ENCODE results near the gene ENPP7.

The ENPP7 gene, protein sequence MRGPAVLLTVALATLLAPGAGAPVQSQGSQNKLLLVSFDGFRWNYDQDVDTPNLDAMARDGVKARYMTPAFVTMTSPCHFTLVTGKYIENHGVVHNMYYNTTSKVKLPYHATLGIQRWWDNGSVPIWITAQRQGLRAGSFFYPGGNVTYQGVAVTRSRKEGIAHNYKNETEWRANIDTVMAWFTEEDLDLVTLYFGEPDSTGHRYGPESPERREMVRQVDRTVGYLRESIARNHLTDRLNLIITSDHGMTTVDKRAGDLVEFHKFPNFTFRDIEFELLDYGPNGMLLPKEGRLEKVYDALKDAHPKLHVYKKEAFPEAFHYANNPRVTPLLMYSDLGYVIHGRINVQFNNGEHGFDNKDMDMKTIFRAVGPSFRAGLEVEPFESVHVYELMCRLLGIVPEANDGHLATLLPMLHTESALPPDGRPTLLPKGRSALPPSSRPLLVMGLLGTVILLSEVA

DNA sequence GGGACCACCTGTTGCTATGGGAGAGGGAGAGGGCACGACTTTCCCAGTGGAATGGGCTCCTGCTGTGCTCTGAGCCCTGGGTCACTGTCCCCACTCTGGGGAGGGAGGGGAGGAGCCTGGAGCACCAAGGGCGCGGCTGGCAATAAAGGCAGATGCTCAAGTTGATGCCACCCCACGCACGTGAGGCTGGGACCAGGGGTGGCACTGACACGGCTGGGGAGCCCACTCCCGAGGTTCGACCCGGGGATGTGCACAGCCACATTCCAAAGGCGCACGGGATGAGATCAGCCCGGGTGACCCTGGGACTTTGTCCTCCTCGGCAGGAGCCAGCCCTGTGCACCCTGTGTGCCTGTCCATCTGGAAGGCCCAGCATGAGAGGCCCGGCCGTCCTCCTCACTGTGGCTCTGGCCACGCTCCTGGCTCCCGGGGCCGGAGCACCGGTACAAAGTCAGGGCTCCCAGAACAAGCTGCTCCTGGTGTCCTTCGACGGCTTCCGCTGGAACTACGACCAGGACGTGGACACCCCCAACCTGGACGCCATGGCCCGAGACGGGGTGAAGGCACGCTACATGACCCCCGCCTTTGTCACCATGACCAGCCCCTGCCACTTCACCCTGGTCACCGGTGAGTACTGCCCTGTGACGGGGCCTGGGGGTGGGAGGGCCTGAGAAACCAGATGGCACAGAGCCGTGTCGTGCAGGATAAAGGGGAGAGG is at the start of gene ENPP7:
ENPP7 (plus strand) TSS at position 175 of the 715 bp plus-strand sequence; CDS start at position 372, 197 bp downstream.
- DNase-seq (ENCODE audit: low read depth), result no peak

- no peak for DNase-seq (ENCODE audit: low read depth)
Observed at GRCh38 chr17:79681101-79681621, 49.6 kb upstream of the ENPP7 start.

GRCh38 chr17:79681628-79682261 is 49.0 kb upstream of the ENPP7 start:
- DNase-seq (ENCODE audit: low read depth), result no peak

DNA sequence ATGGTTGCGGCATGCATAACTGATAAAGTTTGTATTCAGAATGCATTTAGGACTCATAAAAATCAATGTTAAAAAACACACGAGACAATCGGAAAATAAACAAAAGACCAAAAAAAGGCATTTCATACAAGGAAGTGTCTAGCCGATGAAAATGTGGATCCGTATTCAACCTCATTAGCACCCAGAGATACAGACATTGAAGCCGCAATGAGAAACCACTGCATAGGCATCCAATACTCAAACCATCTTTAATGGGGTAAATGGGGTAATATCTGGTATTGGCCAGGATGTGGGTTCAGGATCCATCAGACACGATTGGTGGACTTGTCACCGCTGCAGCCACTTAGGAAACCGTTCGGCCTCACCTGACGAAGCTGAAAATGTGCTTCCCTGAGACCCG is 47.4 kb upstream of the ENPP7 start:
- DNase-seq (ENCODE audit: low read depth), result no peak

DNA sequence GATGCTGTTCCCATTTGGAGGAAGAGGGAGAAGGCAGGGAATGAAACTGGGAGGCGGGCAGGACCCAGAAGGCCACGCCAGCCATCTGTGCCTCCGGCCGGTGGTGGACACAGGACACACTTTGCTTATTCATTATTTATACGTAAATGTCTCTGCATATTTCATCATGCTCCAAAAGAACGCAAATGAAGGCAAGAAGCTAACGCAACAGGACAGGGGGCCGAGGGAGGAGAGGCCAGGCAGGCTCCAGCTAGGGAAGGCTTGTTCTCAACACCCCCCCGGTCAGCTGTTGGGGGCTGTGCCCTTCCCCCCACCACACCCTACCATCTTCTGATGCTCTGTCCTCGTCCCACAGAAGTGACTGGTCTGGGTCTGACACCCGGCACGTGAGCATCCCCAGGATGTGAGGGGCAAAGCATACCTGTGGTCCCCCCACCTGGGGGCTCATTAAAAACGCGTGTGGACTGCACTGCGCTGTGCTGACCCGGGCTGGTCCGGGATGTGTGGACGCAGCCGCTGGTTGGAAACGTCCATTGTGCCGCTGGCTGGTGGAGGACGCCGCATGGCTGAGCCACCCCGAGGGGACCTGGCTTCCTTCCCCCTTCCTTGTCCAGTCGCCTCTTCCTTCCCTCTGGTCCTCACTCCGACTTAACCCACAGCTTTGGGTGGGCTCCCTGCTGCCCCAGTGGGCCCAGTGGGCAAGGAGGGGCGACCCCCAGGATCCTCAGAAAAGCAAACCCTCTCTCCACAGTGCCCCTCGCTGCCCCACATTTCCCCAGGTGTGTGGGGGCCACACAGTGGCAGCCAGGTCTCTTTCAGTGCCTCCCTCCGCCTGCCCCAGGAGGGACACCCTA is 46.4 kb upstream of the ENPP7 start:
- no peak for DNase-seq (ENCODE audit: low read depth)

DNA sequence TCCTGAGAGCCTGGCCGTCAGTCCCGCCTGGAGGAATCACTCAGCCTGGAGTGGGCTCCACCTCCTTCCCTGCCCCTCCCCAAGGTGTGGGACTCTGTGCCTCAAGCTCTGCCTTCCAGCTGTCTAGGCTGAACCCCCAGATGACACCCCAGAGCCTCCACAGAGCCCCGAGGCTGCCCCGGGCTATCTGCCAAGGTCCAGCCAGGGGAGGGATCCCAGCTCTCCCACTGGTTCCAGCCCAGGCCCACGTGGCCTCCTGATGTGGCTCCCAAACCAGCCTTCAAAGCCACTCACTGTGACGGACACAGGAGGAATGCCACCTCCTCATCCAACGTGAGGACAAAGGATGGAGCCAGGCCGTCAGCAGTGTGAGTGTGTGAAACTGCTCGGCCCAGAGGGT is 45.6 kb upstream of the ENPP7 start:
- no peak for DNase-seq (ENCODE audit: low read depth)

GRCh38 chr17:79686476-79686875 is 44.3 kb upstream of the ENPP7 start:
- DNase-seq (ENCODE audit: low read depth), result no peak

- DNase-seq (ENCODE audit: low read depth), result no peak
Observed at GRCh38 chr17:79690466-79690865, 40.3 kb upstream of the ENPP7 start.

GRCh38 chr17:79690988-79691836 is 39.5 kb upstream of the ENPP7 start:
- no peak for DNase-seq (ENCODE audit: low read depth)

- no peak for DNase-seq (ENCODE audit: low read depth)
Observed at GRCh38 chr17:79691931-79692330, 38.8 kb upstream of the ENPP7 start.

DNA sequence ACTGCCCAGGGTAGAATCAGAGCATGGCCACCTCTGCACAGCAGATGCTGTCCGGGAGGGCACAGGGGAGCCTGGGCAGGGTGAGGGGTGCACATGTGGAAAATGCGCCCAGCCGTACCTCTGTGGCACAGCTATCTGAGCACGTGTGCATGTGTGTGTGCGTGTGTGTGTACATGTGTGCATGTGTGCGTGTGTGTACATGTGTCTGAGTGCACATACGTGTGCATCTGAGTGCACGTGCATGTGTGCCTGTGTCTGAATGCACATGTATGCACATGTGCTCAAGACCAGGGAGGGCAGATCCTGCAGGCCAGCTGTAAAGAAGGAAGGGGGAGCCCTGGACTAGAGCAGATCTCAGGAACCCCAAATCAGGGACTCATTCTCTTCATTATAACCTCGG is 37.3 kb upstream of the ENPP7 start:
- no peak for DNase-seq (ENCODE audit: low read depth)

DNA sequence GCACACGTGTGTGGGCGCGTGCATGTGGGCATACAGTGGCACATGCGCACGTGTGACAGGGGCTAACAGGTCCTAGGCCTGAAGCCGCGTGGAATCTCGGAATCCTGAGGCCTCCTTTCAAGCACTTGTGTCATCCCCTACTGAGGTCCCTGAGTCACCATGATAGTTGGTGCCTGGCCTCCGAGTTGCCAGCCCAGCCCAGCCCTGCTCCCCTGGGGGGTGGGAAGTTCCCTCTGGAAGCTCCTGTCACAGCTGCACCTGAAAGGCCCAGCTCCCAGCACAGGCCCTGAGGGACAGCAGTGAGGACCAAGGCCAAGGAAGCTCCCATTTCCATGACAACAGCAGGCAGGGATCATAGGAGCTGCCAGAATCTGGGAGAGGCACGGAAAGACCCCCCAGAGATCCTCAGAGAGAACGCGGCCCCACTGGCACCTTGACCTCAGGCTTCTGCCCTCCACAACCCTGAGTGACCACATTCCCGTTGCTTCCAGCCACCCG is 35.4 kb upstream of the ENPP7 start:
- DNase-seq (ENCODE audit: low read depth), result no peak

- no peak for DNase-seq (ENCODE audit: low read depth)
Observed at GRCh38 chr17:79695797-79696609, 34.7 kb upstream of the ENPP7 start.

DNA sequence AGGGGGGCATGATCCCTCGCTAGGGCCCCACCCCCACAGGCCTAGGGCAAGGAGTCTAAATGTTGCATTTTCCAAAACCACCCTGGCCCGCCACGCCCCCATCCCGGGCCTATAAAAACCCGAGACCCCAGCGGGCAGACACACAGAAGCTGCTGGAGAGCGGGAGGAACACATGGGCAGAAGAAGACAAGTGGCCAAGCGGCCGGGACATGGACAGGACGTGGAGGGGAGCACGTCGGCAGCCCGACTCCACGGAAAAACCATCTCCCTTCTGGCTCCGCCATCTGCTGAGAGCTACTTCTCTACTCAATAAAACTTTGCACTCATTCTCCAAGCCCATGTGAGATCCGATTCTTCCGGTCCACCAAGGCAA is 34.1 kb upstream of the ENPP7 start:
- no peak for DNase-seq (ENCODE audit: low read depth)

- DNase-seq (ENCODE audit: low read depth), result no peak
Observed at GRCh38 chr17:79698146-79698846, 32.4 kb upstream of the ENPP7 start.

GRCh38 chr17:79699386-79700036 is 31.2 kb upstream of the ENPP7 start:
- no peak for DNase-seq (ENCODE audit: low read depth)

DNA sequence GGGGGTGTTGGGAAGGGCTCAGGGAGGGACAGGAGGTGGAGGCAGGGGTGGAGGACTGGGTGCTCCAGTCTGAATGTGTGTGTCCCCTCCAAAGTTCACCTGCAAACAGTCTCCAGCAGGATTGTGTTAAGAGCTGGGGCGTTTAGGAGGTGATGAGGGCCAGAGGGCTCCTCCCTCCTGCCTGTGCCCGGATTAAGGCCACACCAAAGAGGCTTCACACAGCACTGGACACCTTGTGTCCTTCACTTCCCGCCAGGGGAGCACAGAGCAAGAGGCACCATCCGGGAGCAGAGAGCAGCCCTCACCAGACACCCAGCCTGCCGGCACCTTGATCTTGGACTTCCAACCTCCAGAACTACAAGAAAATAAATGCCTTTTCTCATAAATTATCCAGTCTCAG is 30.2 kb upstream of the ENPP7 start:
- no peak for DNase-seq (ENCODE audit: low read depth)

DNA sequence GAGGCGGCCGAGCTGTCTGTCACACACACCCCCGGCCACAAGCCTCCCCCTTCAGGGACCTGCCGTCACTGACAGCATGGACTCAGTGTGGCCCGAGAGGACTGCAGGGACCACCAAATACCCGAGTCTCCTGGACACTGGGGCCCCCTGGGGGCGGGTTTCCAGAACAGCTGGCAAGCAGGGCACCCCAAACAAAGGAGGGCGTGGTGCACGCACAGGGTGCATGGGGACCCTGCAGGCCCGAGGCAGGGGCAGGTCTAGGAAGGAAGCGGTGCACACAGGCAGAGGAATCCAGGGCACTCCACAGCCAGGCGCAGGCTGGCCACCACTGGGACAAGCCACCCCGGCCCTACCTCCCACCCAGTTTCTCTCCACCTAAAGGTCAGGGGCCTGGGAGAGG is 28.7 kb upstream of the ENPP7 start:
- no peak for DNase-seq (ENCODE audit: low read depth)
